COLO668 (cell line): ENCODE data around the gene SPTB.

ENCODE experiments used
- DNase-seq: peaks from one replicate; lab custom pipeline; 2025; ENCODE audit not compliant: unreplicated experiment; lab: John Stamatoyannopoulos, UW

Gene SPTB

GRCh38 chr14:64792871-64793560, 86.7 kb downstream of the SPTB start:
- no peak for DNase-seq

GRCh38 chr14:64792231-64792630, 87.5 kb downstream of the SPTB start:
- no peak for DNase-seq

DNA sequence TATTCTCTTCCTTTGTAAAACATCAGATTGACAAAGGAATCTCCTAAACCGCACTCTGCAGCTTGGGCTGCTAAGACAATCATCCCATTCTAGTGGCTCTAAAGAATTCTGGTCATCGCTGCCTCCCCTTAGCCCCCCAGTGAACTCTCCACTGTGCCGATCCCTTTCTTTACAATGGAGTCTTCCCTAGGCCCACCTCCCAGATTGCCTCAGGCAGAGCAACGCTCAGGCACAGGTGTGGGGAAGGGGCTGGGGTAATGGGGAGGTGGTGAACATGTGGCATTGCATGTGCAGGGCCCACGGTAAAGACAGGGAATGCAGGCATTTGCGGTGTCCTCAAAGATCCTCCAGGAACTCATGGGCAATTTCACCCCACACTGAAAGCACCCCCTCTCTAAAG, 89.2 kb downstream of the SPTB start:
- DNase-seq, result no peak

GRCh38 chr14:64789696-64790095, 90.0 kb downstream of the SPTB start:
- DNase-seq, result no peak

GRCh38 chr14:64788706-64789105, 91.0 kb downstream of the SPTB start:
- DNase-seq, result no peak

GRCh38 chr14:64787619-64788018, 92.1 kb downstream of the SPTB start:
- no peak for DNase-seq

GRCh38 chr14:64786296-64787149, 93.2 kb downstream of the SPTB start:
- DNase-seq, result no peak

GRCh38 chr14:64784006-64784405, 95.7 kb downstream of the SPTB start:
- DNase-seq, result no peak

DNA sequence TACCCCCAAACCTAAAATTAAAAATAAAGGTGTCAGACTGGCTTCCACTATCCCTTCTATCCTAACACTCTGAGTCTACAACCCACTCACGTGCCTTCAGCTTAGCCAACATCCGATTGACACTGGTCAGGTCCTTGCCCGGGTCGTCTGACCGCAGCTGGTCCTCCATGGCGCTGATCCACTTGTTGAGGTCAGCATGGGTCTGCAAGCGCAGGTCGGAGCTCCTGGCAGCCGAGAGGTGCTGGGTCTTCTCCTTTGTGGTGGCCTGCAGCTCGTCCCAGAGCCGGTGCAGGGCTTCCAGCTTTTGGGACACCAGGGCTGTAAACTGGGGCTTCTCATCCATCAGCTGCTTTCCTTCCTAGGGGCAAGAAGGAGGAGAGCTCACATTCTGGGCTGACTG, 97.5 kb downstream of the SPTB start:
- no peak for DNase-seq

DNA sequence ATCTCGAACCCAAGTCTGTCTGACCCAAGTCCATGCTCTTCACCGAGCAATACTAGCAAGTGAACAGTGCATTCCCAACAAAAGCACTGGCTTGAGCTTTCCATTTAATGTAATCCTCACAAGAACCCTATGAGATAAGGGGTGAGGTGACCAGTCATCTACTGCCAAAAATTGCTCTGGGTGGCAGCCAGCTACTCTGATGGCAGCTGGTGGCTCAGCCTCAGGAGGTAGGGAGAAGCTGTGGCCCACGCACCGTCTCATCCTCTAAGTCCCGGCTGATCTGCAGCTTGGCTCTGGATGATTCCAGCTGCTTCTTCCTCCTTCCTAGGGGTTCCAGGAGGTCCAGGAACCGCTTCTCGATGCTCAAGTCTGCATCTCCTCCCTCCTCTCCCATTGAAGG, 100.2 kb downstream of the SPTB start:
- no peak for DNase-seq

GRCh38 chr14:64778104-64778754, 101.5 kb downstream of the SPTB start:
- DNase-seq, result no peak

DNA sequence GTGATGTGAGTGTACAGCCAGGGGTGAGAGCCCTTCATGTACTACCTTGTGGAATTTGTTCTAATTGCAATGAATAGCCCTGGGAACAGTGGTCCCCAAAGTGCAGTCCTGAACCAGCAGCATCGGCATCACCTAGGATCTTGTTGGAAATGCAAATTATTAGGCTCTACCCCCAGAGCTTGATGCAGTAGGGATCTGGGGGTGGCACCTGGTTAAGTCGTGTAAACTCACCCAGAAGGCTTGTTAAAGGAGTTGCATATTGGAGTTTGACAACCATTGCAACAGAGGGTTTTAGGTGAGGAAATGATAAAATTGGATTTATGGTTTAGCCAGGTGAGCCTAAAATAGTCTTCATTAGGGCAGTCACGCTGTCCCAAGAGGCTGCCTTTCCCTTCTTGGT, 102.2 kb downstream of the SPTB start:
- DNase-seq, result no peak

DNA sequence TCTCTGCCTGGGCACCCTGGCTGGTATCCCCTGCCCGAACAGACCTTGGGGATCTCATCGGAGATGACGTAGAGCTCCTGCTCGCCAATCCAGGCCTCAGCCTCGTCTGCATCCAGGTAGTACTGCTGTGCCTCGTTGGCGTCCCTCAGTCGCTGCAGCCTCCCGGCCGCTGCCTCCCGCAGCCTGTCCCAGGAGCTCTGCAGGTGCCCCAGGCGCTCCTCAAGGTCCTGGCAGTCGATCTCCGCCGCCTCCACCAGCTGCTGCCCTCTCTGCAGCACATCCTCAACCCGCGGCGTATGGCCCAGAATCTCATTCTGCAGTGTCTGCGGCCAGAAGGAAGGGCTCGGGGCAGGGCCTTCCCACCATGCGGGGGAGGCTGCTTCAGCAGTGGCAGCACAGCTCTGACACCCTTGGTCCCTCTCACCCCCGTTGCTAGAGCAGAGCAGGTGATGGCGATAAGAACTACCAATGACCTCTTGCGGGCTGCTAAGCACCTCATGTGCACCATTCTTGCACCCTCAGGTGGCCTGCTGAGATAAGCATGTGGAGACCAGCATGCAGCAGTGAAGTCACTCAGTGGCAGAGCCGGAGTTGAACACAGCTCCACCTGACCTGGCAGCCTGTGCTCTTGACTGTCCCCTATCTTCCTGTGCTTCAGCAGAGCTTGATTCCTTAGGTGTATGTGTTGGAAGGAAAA, 104.5 kb downstream of the SPTB start:
- no peak for DNase-seq

GRCh38 chr14:64774272-64774671, 105.4 kb downstream of the SPTB start:
- no peak for DNase-seq

- DNase-seq, result no peak
These were observed 106.1 kb downstream of the SPTB start for GRCh38 chr14:64773577-64773976.

- DNase-seq, result no peak
These were observed 106.7 kb downstream of the SPTB start for GRCh38 chr14:64773046-64773445.

- DNase-seq, result peak; percentile 22
These were observed 107.2 kb downstream of the SPTB start for GRCh38 chr14:64772397-64772950.

GRCh38 chr14:64771161-64771560, 108.5 kb downstream of the SPTB start:
- DNase-seq, result no peak

GRCh38 chr14:64770751-64771150, 109.0 kb downstream of the SPTB start:
- no peak for DNase-seq

DNA sequence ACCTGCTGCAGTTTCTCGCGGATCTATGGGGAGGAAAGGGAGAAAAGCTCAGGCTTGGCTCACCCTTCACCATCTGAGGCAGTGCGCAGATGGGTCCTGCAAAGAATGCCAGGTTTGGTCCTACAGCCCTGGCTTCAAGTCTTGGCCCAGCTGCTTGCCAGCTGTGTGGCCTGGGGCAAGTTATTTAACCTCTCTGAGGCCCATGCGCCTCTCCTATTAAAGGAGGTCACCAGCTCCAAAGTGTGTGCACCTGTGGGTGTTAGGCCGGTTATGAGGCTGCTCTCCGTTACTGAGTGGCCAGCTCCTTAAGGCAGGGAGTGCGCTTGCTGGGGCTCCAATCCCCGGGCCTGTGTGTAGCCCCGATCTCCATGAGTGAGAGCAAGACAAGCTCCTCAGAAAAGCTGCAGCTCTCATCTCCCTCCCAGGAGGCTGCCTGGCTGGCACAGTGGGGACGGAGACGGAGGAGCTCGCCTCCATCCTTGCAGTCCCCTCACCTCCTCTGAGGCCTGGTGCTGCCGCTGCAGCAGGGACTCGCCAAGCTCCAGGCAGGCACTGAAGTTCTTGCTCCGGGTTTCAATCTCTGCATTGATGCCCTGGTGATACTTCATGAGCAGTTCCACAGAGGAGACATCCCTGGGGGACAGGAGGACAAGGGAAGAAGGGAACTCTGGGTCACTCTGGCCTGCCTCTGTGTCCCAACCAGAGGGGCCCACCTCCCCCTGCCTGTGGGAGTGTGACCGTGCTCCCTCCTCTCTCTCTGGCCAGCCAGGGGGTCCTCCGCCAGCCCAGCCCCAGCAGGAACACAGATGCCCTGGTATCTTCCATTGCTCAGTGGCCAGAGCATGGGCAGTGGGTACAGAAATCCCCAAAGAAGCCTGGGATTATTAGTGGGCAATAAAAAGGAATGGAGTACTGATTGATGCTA, 110.3 kb downstream of the SPTB start:
- DNase-seq, result no peak
